Measurements from ENCODE around the gene DNAH2. TPM values are rescaled to one million over a fixed set of nuclear protein-coding genes. Genes with fewer than 3 reads are reported as not detected.
"Not testable (repeated sequence)": the region's sequence is repeated elsewhere in the genome, so short reads cannot be mapped to it uniquely, and the experiment has no call there.

Gene DNAH2
- total RNA-seq, 1 donor = under 0.01 TPM

- Histone ChIP-seq H3K27ac (ENCODE audit: low read depth, low read length) (peak overlapping the region; percentile 86), H3K79me2 (ENCODE audit: insufficient read depth, low read length) (peaks cover 30% of the 10 kb centered on the region), H3K9me3 (ENCODE audit: low read depth, low read length) (no peaks in the 10 kb centered on the region), H3K36me3 (ENCODE audit: insufficient read depth, low read length) (peaks cover 7% of the 10 kb centered on the region), H3K4me1 (ENCODE audit: insufficient read depth, low read length) (peaks cover 29% of the 10 kb centered on the region), H2AFZ (ENCODE audit: low read length) (peak overlapping the region; percentile 95), H4K20me1 (ENCODE audit: insufficient read depth, low read length) (peaks cover 10% of the 10 kb centered on the region), H3K4me3 (ENCODE audit: insufficient read depth, low read length) (peak overlapping the region; percentile 83), H3K4me2 (ENCODE audit: insufficient read depth, low read length) (peak overlapping the region; percentile 83), H3K27me3 (ENCODE audit: insufficient read depth, low read length) (no peaks in the 10 kb centered on the region)
- TF ChIP-seq CTCF (IDR thresholded peaks at IDR 0.05; ENCODE audit: extremely low read depth, low read depth, low read length) = no peak
- DNase-seq (ENCODE audit: insufficient read length, low spot score, missing footprints) = no peak
These were observed 141.5 kb downstream of the DNAH2 start for GRCh38 chr17:7859028-7859427.

GRCh38 chr17:7862692-7863437, 145.3 kb downstream of the DNAH2 start:
- no peak overlapping the region for H3K27ac ChIP-seq (ENCODE audit: low read depth, low read length)
- no peaks in the 10 kb centered on the region for H3K9me3 ChIP-seq (ENCODE audit: low read depth, low read length)
- H3K79me2 ChIP-seq (ENCODE audit: insufficient read depth, low read length) = peaks cover 30% of the 10 kb centered on the region
- no peak overlapping the region for H3K4me3 ChIP-seq (ENCODE audit: insufficient read depth, low read length)
- no peak overlapping the region for H3K4me2 ChIP-seq (ENCODE audit: insufficient read depth, low read length)
- peaks cover 15% of the 10 kb centered on the region for H3K36me3 ChIP-seq (ENCODE audit: insufficient read depth, low read length)
- no peaks in the 10 kb centered on the region for H3K27me3 ChIP-seq (ENCODE audit: insufficient read depth, low read length)
- peaks cover 3% of the 10 kb centered on the region for H4K20me1 ChIP-seq (ENCODE audit: insufficient read depth, low read length)
- H3K4me1 ChIP-seq (ENCODE audit: insufficient read depth, low read length) = peaks cover 9% of the 10 kb centered on the region
- peak; percentile 84 for DNase-seq (ENCODE audit: insufficient read length, low spot score, missing footprints)
- H2AFZ ChIP-seq (ENCODE audit: low read length) = no peak overlapping the region
- peak; percentile 63 for TF ChIP-seq CTCF (IDR thresholded peaks at IDR 0.05; ENCODE audit: extremely low read depth, low read depth, low read length)

GRCh38 chr17:7864384-7864783, 146.8 kb downstream of the DNAH2 start:
- peaks cover 16% of the 10 kb centered on the region for H3K79me2 ChIP-seq (ENCODE audit: insufficient read depth, low read length)
- not testable (repeated sequence) for H3K4me1 ChIP-seq (ENCODE audit: insufficient read depth, low read length)

GRCh38 chr17:7864995-7865650, 147.6 kb downstream of the DNAH2 start:
- no peak overlapping the region for H3K4me3 ChIP-seq (ENCODE audit: insufficient read depth, low read length)
- H3K4me2 ChIP-seq (ENCODE audit: insufficient read depth, low read length) = no peak overlapping the region
- DNase-seq (ENCODE audit: insufficient read length, low spot score, missing footprints) = no peak

More at GRCh38 chr17:7864384-7864783, 146.8 kb downstream of the DNAH2 start:
- not testable (repeated sequence) for H2AFZ ChIP-seq (ENCODE audit: low read length); H3K4me2 ChIP-seq (ENCODE audit: insufficient read depth, low read length); H3K4me3 ChIP-seq (ENCODE audit: insufficient read depth, low read length); DNase-seq (ENCODE audit: insufficient read length, low spot score, missing footprints); H3K9me3 ChIP-seq (ENCODE audit: low read depth, low read length); H4K20me1 ChIP-seq (ENCODE audit: insufficient read depth, low read length); H3K27ac ChIP-seq (ENCODE audit: low read depth, low read length); H3K27me3 ChIP-seq (ENCODE audit: insufficient read depth, low read length)
- peaks cover 15% of the 10 kb centered on the region for H3K36me3 ChIP-seq (ENCODE audit: insufficient read depth, low read length)

More at GRCh38 chr17:7864995-7865650, 147.6 kb downstream of the DNAH2 start:
- H4K20me1 ChIP-seq (ENCODE audit: insufficient read depth, low read length) = peaks cover 3% of the 10 kb centered on the region
- no peak for TF ChIP-seq CTCF (IDR thresholded peaks at IDR 0.05; ENCODE audit: extremely low read depth, low read depth, low read length)
- no peaks in the 10 kb centered on the region for H3K27me3 ChIP-seq (ENCODE audit: insufficient read depth, low read length)
- no peaks in the 10 kb centered on the region for H3K9me3 ChIP-seq (ENCODE audit: low read depth, low read length)
- H3K36me3 ChIP-seq (ENCODE audit: insufficient read depth, low read length) = peaks cover 11% of the 10 kb centered on the region
- H2AFZ ChIP-seq (ENCODE audit: low read length) = no peak overlapping the region
- no peaks in the 10 kb centered on the region for H3K4me1 ChIP-seq (ENCODE audit: insufficient read depth, low read length)
- H3K27ac ChIP-seq (ENCODE audit: low read depth, low read length) = no peak overlapping the region
- peaks cover 11% of the 10 kb centered on the region for H3K79me2 ChIP-seq (ENCODE audit: insufficient read depth, low read length)

Data from osteoblast (primary cell).